ENCODE measurements around the gene STRA6.

GRCh38 chr15:74197176-74197965, 5.2 kb downstream of the STRA6 start:
- TF ChIP-seq CTCF (conservative IDR thresholded peaks at IDR 0.05; ENCODE audit: low read length) (no peak), EZH2phosphoT487 (IDR thresholded peaks at IDR 0.05; ENCODE audit: borderline replicate concordance) (no peak)
